GM18508 (cell line): Measurements from ENCODE around the gene KCTD16.

ENCODE experiments used
- ATAC-seq: cut with Tn5 transposase; IDR thresholded peaks from one replicate; pipeline ENCODE4 v1.9.1; 2021; ENCODE audit warnings: moderate number of reproducible peaks; ENCODE audit not compliant: insufficient read depth, unreplicated experiment

The KCTD16 gene

DNA sequence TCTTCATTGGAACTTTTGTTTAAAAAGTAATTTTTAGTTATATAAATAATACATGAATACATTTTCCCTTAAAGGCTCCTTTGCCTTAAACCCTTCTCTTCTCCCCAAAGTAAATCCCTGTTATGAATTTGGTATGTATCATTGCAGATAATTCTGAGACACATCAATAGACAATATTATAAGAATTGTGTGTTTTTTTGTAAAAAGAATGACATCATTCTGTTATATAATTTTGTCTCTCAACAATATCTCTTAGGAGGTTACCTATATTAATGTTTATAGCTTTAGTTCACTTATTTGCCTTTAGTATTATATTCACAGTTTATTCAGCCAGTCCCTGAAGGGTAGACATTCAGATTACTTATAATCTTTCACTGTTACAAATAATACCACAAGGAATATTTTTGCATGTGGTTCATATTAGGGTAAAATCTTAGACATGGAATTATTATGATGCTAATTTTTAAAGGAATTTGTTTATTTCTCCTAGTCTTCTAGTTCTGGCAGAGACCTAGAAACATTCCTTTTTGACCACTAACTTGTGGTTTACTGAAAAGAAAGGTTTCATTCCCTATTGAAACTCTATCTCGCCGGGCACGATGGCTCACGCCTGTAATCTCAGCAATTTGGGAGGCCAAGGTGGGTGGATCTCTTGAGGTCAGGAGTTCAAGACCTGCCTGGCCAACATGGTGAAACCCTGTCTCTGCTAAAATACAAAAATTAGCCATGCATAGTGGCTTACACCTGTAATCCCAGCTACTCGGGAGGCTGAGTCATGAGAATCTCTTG, 105.6 kb downstream of the KCTD16 start:
- no peak for ATAC-seq

DNA sequence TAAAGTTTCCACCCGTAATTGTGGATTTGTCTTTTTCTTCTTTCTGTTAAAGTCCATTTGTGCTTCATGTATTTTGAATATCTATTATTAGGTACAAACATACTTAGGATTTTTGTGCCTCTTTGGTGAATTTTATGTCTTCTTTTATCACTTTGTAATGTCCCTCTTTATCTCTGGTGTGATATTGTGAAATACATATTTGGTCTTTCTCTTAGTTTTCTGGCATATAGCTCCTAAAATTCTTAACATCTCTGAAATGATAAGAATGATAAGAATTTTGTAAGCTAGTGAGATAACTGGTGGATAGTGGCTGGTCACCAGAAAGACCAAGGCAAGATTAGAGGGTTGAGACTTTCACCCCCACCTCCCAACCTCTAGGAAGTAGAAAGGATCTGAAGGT, 111.1 kb downstream of the KCTD16 start:
- no peak for ATAC-seq

DNA sequence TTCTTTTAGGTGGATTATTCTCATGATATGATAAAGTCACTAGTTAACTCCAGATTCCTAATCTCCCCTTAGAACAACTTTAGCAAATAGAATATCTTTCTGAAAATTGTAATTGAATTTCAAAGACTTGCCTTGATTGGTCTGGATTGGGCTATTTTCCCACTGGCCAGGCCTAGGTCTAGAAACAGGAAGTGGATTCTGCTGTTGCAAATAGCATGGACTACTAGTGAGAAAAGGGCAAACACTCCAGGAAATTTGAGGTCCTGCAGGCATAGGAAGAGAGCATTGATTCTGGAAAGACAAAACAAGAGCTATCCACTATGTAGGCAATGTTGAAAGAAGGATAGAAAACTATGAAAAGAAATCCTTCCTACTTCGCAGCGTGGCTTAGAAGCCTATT, 113.4 kb downstream of the KCTD16 start:
- ATAC-seq: no peak

DNA sequence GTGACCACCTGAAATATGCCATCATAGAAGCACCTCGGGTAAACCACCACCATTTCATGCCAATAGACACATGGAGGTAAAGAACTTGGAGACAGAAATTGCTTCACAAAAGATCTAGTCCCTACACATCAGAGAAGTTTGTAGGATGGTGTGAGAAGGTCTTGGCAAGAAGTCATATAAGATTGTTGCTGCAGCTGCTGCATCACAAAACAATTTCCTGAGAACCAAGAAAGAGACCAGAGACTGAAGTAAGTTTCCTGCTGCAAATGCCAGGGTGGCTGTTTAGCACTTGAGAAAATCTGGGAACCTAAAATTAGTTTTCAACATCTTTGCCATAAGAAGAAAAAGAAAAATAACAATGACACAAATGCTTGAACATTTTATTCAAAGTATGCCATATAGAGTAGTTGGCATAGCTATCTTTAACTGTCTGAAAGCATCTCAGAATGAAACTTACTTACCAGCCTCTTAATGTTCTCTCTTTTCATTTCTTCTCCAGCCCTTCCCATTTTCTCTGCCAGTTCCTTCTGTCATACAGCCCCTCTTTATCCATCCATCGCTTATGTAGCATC, 114.3 kb downstream of the KCTD16 start:
- no peak for ATAC-seq

DNA sequence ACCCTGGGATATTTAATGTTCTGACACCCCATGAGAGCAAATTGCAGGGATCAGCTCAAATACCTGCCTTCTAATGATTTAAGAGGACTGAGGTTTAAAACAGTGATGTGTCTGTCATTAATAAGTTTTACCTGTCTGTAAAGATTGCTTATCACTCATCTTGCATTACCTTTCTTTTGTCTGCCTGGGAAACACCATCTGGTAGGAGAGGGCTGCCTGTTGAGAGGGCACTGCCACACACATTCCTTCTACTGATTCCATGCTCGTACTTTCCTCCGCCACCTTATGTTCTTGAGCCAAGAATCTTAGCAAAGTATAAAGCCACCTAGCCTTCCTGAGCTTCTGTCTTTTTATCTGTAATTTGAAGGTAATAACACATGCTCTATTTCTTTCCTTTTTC, 118.6 kb downstream of the KCTD16 start:
- no peak for ATAC-seq

DNA sequence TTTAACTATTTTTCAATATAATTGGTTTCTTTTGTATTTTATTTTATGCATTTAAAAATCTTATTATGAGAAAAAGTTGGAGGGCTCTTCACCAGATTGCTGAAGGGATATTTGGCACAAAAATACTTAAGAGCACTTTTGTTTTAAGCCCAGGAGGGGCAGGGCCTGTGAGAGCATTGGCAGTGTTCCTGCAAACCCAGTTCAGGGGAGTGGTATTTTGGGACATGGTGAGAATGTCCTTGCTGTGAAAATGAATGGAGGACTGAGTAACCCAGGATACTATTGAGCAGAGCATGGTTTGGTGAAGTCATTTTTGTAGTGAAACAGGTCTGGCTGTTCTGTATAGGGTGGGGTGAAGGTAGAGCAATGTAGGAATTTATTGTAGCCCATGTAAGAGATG, 121.4 kb downstream of the KCTD16 start:
- ATAC-seq: no peak

DNA sequence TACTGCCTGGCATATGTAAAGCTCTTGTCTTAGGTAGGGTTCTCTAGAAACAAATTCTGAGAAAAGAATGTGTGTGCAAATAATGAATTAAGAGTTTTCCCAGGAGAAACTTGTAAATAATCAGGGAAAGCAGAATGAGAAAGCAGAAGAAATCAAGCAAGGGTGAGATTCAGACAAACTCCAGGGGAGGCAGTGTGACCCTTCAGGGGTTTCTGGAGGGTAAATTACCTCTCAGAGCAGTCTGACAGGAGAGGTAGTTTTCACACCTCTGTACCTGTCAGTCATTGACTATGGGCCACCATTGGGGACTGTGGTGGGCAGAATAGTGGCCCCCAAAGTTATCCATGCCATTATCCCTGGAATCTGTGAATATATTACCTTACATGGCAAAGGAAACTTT, 124.6 kb downstream of the KCTD16 start:
- ATAC-seq: no peak

DNA sequence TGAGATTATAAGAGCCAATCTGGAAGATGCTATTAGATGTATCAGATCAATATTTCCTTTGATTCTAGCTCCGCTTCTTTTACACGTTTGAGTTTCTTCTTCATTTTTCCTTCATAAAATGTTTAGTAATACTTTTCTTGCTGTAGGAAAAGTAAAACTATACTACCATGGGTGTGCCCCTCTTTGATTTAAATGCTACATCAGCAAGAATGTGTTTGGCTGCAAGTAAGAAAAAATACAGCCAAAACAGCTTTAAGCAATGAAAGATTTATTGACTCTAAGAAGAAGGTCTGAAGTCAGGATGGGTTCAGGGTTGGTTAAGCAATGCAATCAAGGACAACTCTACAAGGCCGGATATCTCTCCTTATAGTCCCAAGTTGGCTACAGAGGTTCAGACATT, 126.4 kb downstream of the KCTD16 start:
- ATAC-seq: no peak

DNA sequence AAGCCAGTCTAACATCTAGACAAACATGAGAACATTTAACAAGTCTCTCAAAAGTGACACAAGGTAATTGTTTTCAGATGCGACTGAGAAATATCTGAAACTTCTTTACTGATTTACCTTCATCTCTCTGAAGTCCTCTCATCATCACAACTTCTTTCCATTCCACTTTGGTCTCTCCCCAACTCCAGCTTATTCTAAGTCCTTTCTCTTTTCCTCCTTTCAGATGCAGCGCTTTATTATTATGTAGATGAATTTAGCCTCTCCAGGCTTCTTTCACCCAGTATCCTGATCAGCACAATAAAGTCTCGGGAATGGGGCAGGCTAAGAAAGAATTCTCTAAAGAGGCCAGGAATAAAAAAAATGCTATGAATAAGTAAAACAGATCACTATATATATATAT, 128.0 kb downstream of the KCTD16 start:
- no peak for ATAC-seq

DNA sequence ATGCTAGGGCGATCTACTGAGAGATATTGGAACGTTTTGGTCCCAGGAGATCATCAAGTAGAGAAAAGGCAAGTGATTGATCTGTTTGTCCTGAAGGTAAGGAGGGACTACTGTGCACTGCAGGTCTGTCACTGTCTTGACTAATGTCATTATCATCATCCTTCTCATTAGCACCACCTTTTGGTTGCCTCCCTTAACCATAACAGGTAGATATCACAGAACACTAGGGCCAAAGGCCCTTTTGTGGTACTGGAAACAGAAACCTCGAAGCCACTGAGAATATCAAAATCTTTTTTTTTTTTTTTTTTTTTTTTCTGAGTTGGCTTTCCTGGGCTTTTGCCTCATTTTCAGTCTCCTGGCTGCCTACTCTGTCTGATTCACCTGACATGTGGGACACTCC, 134.0 kb downstream of the KCTD16 start:
- no peak for ATAC-seq

DNA sequence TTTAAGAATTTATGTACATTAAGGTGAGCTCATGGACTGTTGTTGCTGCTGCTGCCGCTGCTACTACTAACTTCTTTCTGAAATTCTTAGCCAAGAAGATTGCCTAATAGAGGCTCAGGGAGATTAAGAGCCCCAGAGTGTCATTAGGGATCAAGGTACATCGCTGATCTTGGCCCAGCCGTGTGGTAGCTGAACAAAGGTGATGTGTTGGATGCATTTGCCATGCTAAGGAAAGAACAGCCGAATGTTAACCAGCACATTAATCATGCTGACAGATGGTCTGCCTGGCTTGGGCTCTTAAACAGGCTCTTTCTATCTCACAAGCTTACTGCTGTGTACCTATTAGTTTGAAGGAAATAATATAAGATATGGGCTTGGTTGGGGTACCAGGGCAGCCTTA, 137.1 kb downstream of the KCTD16 start:
- no peak for ATAC-seq

DNA sequence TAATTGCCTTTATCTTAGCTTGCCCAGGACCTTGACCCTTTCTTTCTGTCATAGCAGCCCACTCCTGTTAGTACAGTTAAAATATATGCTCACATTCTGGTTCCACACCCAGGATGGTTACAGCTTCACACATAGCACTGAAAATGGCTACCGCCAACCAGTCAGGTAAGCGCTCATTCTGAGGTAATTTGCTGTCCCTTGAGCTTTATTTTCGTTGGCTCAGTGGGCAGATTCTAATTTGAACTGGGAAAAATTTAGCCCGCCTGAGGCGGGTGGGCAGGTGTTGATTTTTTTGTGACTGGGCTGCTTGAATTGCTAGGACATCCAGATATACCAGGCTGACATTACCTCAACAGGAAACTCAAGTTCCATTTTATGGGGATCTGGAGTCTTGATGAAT, 137.5 kb downstream of the KCTD16 start:
- no peak for ATAC-seq

DNA sequence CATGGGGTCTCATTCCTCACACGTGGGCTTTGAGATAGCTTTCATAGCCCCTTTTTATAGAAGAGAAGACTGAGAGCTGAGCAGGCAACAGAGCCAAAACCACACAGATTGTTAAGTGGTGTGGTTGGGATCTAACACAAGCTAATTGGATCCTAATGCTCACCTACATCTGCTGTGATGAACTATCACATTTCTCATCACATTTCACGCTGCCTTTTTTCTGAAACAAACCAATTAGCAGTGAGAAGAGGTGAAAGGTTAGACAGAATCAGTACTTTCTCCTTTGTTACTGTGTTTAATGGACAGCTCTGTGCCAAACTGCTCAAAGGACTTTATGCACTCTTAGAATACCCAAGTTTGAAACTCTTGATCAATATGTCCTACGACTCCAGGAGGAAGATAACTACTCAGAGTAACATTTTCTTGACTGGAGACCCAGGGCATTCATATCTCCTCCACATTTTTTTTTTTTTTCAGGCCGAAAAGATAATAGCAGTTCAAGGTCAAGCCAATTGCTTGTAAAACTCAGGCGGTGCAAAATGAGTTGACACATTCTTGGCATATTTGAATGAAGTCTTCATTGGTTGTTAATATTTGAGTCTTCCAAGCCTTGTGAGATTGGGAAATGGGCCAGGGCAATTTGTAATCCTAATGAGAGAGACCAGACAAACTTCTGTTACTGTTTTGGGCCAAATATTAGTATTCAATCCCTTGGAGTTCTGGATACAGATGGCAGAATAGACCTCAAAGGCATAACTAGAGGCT, 138.4 kb downstream of the KCTD16 start:
- no peak for ATAC-seq

DNA sequence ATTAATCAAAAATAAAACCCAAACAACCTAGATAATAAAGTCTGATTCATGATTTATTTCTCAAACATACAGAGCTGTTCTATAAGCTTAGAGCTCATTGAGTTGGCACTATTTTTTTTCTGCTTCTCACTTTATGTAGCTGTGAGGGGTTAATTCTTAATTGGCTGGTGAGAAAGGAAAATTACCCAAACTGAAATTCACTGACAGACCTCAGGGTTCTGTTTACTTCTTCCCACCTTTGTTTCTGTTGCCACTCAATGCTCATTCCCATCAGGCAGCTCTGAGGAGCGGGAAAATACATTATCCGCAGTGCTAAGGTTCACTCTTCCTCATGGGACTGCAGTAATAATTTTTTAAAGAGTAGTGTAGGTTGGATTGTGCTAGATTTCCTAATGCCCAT, 139.9 kb downstream of the KCTD16 start:
- ATAC-seq: no peak

DNA sequence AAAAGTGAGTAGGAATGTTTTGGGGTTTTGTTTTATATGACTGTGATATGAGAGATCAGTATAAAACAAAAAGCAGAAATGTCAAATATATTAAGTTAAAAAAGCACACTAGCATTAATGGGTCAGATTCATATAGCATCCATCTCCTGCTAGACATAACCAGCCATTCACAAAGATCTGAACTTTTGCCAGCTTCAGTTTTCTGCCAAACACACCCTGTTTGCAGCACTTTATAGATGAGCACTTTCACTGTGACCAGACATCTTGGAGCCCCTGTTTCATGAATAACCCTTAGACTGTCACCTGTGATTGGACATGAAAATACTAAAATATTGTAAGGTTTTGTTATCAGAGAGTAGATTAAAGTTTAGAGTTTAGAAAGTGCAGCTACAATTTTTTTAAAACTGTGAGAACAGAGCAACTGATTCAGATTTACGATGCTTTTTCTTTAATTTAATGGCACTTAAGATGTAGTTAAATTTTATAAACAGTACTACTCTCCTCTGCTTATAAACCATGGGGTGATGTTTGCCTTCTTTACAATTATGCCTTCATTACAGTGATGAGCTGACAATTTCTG, 142.6 kb downstream of the KCTD16 start:
- no peak for ATAC-seq

DNA sequence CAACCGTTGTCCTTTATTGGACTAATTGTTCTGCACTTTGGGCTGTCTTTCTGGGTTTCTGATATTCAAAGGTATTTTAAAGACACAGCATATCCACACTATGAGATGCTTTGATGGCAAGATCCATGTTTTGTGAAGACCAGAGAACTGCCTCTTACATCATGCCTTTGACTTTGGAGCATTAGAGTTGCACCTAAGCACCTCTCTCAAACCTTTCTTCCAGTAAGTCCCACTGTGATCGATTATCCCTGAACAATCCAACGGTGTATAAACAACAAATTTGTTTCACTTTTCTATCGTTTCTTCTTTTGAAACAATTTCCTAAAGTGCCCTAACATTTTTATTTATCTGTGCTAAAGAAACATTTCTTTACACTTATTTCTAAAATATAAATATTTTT, 144.4 kb downstream of the KCTD16 start:
- no peak for ATAC-seq

DNA sequence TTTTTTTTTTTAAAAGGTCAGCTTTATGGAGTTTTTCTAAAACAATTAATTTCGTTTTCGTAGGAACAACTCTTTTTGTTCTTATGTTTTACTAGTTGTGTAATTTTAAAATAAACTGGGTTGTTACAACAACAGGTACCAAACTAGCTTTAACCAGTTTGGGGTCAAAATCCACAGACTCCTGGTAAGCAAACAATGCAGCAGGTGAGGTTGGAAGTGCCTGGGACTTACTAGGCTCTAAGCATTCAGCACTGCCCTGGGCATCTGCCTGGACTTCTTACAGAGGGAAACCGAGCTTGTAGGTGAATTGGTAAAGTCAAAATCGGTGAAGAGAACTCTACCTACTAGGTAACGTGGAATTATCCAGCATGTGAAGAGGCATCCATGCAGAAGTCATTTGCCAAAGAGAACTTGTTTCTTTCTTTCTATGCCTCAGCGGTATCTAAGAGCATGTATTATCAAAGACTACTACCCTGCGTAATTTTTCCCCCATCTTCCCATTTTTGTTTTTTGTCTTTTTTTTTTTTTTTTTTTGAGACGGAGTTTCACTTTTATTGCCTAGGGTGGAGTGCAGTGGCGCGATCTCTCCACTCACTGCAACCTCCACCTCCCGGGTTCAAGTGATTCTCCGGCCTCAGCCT, 145.4 kb downstream of the KCTD16 start:
- no peak for ATAC-seq

DNA sequence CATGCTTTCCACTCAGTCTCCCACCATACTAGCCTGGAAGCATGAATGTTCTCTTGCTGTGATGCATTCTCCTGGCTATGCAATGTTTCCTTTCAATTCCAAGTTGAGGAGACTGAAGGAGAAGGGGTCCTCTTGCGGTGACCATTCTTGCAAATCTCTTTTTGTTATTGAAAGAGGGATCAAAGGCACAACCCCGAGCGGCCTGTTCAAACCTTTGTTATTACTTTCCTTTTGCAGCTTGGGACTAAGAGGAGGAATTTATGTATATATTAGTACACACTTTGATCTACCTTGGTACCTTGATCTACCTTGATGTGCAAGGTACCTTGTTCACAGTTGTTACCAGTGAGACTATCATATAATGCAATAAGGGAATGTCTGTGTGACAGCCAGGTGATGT, 147.3 kb downstream of the KCTD16 start:
- no peak for ATAC-seq

DNA sequence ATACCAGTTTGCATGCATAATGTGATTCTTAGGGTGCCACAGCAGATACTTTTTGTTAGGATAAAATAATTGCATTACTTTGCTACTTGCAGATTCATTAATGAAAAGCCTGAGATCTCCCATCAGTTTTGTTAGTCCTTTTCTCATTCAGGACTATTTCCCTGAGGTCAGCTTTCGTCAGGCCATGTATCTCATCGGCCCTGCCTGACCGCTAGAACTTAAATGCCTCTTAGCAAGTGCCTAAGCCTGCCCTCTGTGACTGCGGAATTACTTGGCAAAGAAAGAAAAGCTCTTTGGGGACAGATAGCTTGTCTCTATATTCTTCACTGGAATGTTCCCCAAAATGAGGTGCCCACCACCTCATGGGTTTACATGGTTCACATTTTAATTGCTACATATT, 147.8 kb downstream of the KCTD16 start:
- no peak for ATAC-seq

DNA sequence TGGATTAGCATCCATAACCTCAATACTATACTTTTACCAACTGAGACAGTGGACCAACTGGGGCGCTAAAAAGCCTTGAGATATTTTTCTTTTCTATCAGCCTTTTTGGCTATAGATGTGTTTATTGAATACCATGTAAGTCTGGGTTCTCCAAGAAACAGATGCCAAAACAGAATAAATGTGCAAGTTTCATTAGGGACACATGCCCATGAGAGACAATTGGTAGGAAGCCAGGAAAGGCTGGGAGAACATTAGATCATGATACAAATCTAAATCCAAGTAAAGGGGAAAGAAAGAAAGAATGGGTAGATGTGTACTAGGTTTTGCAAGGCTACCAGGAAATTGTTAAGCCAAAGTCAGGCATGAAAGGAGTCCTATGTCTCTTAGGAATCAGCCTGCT, 152.5 kb downstream of the KCTD16 start:
- no peak for ATAC-seq

DNA sequence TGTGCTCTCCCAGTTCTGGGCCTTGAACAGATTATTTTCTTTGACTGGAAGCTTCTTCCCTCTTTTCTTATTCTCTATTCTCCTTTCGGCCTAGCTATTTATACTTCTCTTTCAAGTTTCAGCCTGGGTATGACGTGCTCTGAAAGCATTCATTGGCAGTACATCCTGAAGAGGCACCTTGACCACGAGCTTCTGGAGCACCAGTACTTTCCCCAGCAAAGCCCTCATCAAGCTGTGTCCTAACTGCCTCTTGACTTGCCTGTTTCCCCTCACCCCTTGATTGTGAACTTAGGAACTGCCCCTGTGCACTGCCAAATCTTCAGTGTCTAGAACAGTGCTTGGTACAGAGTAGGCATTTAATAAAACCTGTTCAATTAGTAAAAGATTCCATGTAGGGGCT, 154.9 kb downstream of the KCTD16 start:
- no peak for ATAC-seq
